Measurements from ENCODE around the gene TAMM41.
A peak's percentile ranks its signal among the peaks of the same experiment; 100 is the strongest.

The TAMM41 gene

GRCh38 chr3:11847607-11848006 is 922 bp upstream of the TAMM41 start:
- DNase-seq (ENCODE audit: low read depth), result peak; percentile 21
- H3K4me3 ChIP-seq (ENCODE audit: low read length), result no peak overlapping the region
- TF ChIP-seq CTCF (IDR thresholded peaks at IDR 0.05; ENCODE audit: insufficient read depth, low read depth, low read length, missing control alignments), result peak; percentile 12

- TF ChIP-seq CTCF (IDR thresholded peaks at IDR 0.05; ENCODE audit: insufficient read depth, low read depth, low read length, missing control alignments), result no peak
- H3K4me3 ChIP-seq (ENCODE audit: low read length), result peak overlapping the region; percentile 88
- peak; percentile 20 for DNase-seq (ENCODE audit: low read depth)
Observed at GRCh38 chr3:11845651-11846050, 1.0 kb downstream of the TAMM41 start.

- H3K4me3 ChIP-seq (ENCODE audit: low read length), result no peak overlapping the region
- no peak for TF ChIP-seq CTCF (IDR thresholded peaks at IDR 0.05; ENCODE audit: insufficient read depth, low read depth, low read length, missing control alignments)
- DNase-seq (ENCODE audit: low read depth), result no peak
Observed at GRCh38 chr3:11844891-11845290, 1.8 kb downstream of the TAMM41 start.

GRCh38 chr3:11835028-11835639 is 11.6 kb downstream of the TAMM41 start:
- no peak for TF ChIP-seq CTCF (IDR thresholded peaks at IDR 0.05; ENCODE audit: insufficient read depth, low read depth, low read length, missing control alignments)
- H3K4me3 ChIP-seq (ENCODE audit: low read length), result no peak overlapping the region
- DNase-seq (ENCODE audit: low read depth), result peak; percentile 34

- TF ChIP-seq CTCF (IDR thresholded peaks at IDR 0.05; ENCODE audit: insufficient read depth, low read depth, low read length, missing control alignments), result no peak
- no peak overlapping the region for H3K4me3 ChIP-seq (ENCODE audit: low read length)
Observed at GRCh38 chr3:11832981-11833905, 13.4 kb downstream of the TAMM41 start.

GRCh38 chr3:11829416-11829815 is 17.3 kb downstream of the TAMM41 start:
- DNase-seq (ENCODE audit: low read depth), result no peak
- H3K4me3 ChIP-seq (ENCODE audit: low read length), result no peak overlapping the region
- no peak for TF ChIP-seq CTCF (IDR thresholded peaks at IDR 0.05; ENCODE audit: insufficient read depth, low read depth, low read length, missing control alignments)

More at GRCh38 chr3:11832981-11833905, 13.4 kb downstream of the TAMM41 start:
- peak; percentile 27 for DNase-seq (ENCODE audit: low read depth)
